Measurements from ENCODE around the gene KANK4. TPM values are rescaled to one million over a fixed set of nuclear protein-coding genes. Genes with fewer than 3 reads are reported as not detected.

The KANK4 gene
- total and polyA plus RNA-seq, 2 donors (not counting 1 experiment from before 2014, with no cell fraction given): not detected

- H3K79me2 ChIP-seq (ENCODE audit: control insufficient read depth, insufficient read depth, low read length): no peaks in the 10 kb centered on the region
- DNase-seq (no peak), ATAC-seq (ENCODE audit: low read depth) (no peak)
- TF ChIP-seq CTCF (IDR thresholded peaks at IDR 0.05) (no peak), EZH2 (IDR thresholded peaks at IDR 0.05; ENCODE audit: borderline replicate concordance, insufficient read depth, low read depth, low read length, poor library complexity, severe bottlenecking) (no peak)
- peak overlapping the region; percentile 3 for H2AFZ ChIP-seq (ENCODE audit: insufficient read depth, low read depth, low read length, poor library complexity, severe bottlenecking)
- no peaks in the 10 kb centered on the region for H3K36me3 ChIP-seq (replicated peaks in 1 of 2; ENCODE audit: control extremely low read depth in 1 of 2, control insufficient read depth in 1 of 2, extremely low read depth in 1 of 2, insufficient read depth in 2 of 2, low read length in 1 of 2)
- POLR2A ChIA-PET: no interaction called here
- no peaks in the 10 kb centered on the region for H4K20me1 ChIP-seq (ENCODE audit: control insufficient read depth, insufficient read depth, low read length, poor library complexity, severe bottlenecking)
- Mint-ChIP-seq H3K4me1 (peaks cover 13% of the 10 kb centered on the region), H3K27me3 (no peaks in the 10 kb centered on the region), H3K9me3 (ENCODE audit: insufficient read depth) (no peaks in the 10 kb centered on the region), H3K4me3 (no peak overlapping the region), H3K27ac (no peak overlapping the region)
- H3K27me3 ChIP-seq (replicated peaks in 1 of 4; ENCODE audit: control extremely low read depth in 1 of 4, control insufficient read depth in 3 of 4, insufficient read depth in 4 of 4, low read length in 3 of 4): no peaks in the 10 kb centered on the region
- CTCF ChIA-PET: no interaction called here
- no peak overlapping the region for H3K4me3 ChIP-seq (ENCODE audit: control extremely low read depth in 1 of 5, extremely low read depth in 1 of 5, insufficient read depth in 1 of 5, low read depth in 2 of 5, low read length in 4 of 5)
- H3K27ac ChIP-seq (ENCODE audit: low read length in 2 of 2): no peak overlapping the region
- no CpG with 5 or more reads among the region's 7 CpGs for WGBS (ENCODE audit: insufficient coverage)
- H3K4me1 ChIP-seq (ENCODE audit: control insufficient read depth in 2 of 2, insufficient read depth in 2 of 2, low read length in 2 of 2): peaks cover 10 to 12% of the 10 kb centered on the region in 2 donors
- intact Hi-C loops (cut with micrococcal nuclease): no loop called here
- H3K9me3 ChIP-seq (ENCODE audit: control extremely low read depth in 1 of 3, control insufficient read depth in 2 of 3, insufficient read depth in 1 of 3, low read length in 2 of 3): peaks cover 0 to 4% (median 0%) of the 10 kb centered on the region in 3 donors
- H3K9ac ChIP-seq (ENCODE audit: low read length): no peak overlapping the region
- H3K4me2 ChIP-seq (replicated peaks; ENCODE audit: low read depth, low read length, poor library complexity, severe bottlenecking): no peak overlapping the region
Measured at GRCh38 chr1:62271134-62271533, 48.1 kb downstream of the KANK4 start.

GRCh38 chr1:62269851-62270495 lies 49.3 kb downstream of the KANK4 start:
- Histone ChIP-seq H3K4me3 (ENCODE audit: control extremely low read depth in 1 of 5, extremely low read depth in 1 of 5, insufficient read depth in 1 of 5, low read depth in 2 of 5, low read length in 4 of 5) (no peak overlapping the region), H2AFZ (ENCODE audit: insufficient read depth, low read depth, low read length, poor library complexity, severe bottlenecking) (no peak overlapping the region), H3K9ac (ENCODE audit: low read length) (no peak overlapping the region), H3K27ac (ENCODE audit: low read length in 2 of 2) (no peak overlapping the region), H3K27me3 (replicated peaks in 1 of 4; ENCODE audit: control extremely low read depth in 1 of 4, control insufficient read depth in 3 of 4, insufficient read depth in 4 of 4, low read length in 3 of 4) (no peaks in the 10 kb centered on the region), H3K36me3 (replicated peaks in 1 of 2; ENCODE audit: control extremely low read depth in 1 of 2, control insufficient read depth in 1 of 2, extremely low read depth in 1 of 2, insufficient read depth in 2 of 2, low read length in 1 of 2) (no peaks in the 10 kb centered on the region), H4K20me1 (ENCODE audit: control insufficient read depth, insufficient read depth, low read length, poor library complexity, severe bottlenecking) (no peaks in the 10 kb centered on the region), H3K79me2 (ENCODE audit: control insufficient read depth, insufficient read depth, low read length) (no peaks in the 10 kb centered on the region), H3K4me1 (ENCODE audit: control insufficient read depth in 2 of 2, insufficient read depth in 2 of 2, low read length in 2 of 2) (peaks cover 10 to 12% of the 10 kb centered on the region in 2 donors), H3K4me2 (replicated peaks; ENCODE audit: low read depth, low read length, poor library complexity, severe bottlenecking) (no peak overlapping the region), H3K9me3 (ENCODE audit: control extremely low read depth in 1 of 3, control insufficient read depth in 2 of 3, insufficient read depth in 1 of 3, low read length in 2 of 3) (peaks cover 0 to 6% (median 0%) of the 10 kb centered on the region in 3 donors)
- Mint-ChIP-seq H3K27ac (no peak overlapping the region), H3K4me3 (no peak overlapping the region), H3K4me1 (peaks cover 13% of the 10 kb centered on the region), H3K27me3 (no peaks in the 10 kb centered on the region), H3K9me3 (ENCODE audit: insufficient read depth) (no peaks in the 10 kb centered on the region)
- 93% methylated on average over 6 of the region's 9 CpGs for WGBS (ENCODE audit: insufficient coverage)
- intact Hi-C loops (cut with micrococcal nuclease): no loop called here
- no peak for DNase-seq
- TF ChIP-seq CTCF (IDR thresholded peaks at IDR 0.05): no peak
- no peak for TF ChIP-seq EZH2 (IDR thresholded peaks at IDR 0.05; ENCODE audit: borderline replicate concordance, insufficient read depth, low read depth, low read length, poor library complexity, severe bottlenecking)
- ChIA-PET POLR2A (no interaction called here), CTCF (no interaction called here)
- no peak for ATAC-seq (ENCODE audit: low read depth)

Data from B cell (primary cell).